ENCODE data around the gene GUCD1. TPM values are rescaled to one million over a fixed set of nuclear protein-coding genes. Genes with fewer than 3 reads are reported as not detected.
"Not testable (repeated sequence)": the region's sequence is repeated elsewhere in the genome, so short reads cannot be mapped to it uniquely, and the experiment has no call there.

GUCD1 gene
- total RNA-seq, 1 donor from 2014 or later = 64.9 TPM

DNA sequence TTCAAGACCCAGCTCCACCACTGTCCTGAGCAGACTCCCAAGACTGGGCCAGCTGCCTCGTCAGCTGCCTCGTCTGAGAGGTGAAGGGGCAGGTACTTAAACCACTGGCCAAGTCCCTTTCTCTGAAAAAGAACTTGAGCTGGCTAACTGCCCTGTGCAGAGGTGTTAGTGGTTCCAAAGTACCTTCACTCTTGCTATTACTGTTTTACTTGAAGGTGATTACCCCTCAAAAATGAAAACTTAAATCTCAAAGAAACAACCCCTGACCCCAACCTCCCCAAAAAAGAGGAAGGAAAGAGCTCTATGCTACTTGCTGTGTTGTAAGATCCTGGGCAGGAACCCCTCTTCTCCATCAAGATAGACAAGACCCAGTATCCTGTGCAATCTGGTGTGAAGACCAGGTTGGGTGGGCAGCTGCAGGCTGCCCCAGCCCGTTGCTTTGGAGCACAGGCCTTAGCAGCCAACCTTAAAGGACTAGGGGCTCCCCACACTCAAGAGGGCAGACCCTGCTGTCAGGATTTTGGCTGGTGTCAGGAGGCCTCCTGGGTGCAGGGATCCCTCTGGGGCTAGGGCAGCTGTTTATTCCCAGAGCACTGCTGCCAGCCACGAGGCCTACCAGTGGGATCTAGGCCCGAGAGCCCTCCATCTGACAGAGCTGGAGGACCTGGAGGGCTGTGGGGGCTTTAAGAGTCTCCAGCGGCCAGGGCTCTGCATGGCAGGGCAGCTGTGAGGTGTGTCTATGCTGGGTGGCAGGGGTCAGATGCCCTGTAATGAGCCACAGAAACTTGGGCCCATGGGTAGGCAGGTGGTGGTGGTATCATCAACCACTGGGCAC lies 13.0 kb downstream of the GUCD1 start:
- Mint-ChIP-seq H3K4me3 (ENCODE audit: unreplicated experiment) (no peak overlapping the region), H3K27ac (ENCODE audit: unreplicated experiment) (no peak overlapping the region), H3K36me3 (ENCODE audit: unreplicated experiment) (no peaks in the 10 kb centered on the region), H3K9me3 (ENCODE audit: unreplicated experiment) (no peaks in the 10 kb centered on the region), H3K4me1 (ENCODE audit: low read depth, unreplicated experiment) (no peaks in the 10 kb centered on the region), H3K27me3 (ENCODE audit: unreplicated experiment) (peaks cover 9% of the 10 kb centered on the region)
- TF ChIP-seq, protein P1, sequence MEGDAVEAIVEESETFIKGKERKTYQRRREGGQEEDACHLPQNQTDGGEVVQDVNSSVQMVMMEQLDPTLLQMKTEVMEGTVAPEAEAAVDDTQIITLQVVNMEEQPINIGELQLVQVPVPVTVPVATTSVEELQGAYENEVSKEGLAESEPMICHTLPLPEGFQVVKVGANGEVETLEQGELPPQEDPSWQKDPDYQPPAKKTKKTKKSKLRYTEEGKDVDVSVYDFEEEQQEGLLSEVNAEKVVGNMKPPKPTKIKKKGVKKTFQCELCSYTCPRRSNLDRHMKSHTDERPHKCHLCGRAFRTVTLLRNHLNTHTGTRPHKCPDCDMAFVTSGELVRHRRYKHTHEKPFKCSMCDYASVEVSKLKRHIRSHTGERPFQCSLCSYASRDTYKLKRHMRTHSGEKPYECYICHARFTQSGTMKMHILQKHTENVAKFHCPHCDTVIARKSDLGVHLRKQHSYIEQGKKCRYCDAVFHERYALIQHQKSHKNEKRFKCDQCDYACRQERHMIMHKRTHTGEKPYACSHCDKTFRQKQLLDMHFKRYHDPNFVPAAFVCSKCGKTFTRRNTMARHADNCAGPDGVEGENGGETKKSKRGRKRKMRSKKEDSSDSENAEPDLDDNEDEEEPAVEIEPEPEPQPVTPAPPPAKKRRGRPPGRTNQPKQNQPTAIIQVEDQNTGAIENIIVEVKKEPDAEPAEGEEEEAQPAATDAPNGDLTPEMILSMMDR (IDR thresholded peaks at IDR 0.05; ENCODE audit: partially characterized antibody, unreplicated experiment) = no peak
- no peak for DNase-seq

DNA sequence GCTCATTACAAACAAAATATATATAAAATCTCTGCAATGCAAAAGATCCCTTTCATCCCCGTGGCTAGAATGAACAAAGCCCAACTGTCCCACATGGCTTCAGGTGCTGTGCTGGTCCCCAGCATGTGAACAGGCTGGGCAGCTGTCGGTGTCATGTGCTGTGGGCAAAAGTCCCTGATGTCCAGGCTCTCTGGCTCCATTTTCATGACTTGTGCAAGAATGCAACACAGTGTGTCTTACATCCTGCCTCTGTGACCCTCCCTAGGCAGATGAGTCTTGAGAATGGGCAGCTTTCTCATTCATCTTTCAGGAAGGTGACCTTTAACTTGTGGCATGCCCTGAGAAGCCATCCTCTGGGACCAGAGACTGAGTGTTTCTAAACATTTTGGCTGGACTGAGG lies 14.5 kb downstream of the GUCD1 start:
- Mint-ChIP-seq H3K36me3 (ENCODE audit: unreplicated experiment) (no peaks in the 10 kb centered on the region), H3K4me1 (ENCODE audit: low read depth, unreplicated experiment) (no peaks in the 10 kb centered on the region), H3K9me3 (ENCODE audit: unreplicated experiment) (no peaks in the 10 kb centered on the region), H3K4me3 (ENCODE audit: unreplicated experiment) (peak overlapping the region; percentile 34), H3K27ac (ENCODE audit: unreplicated experiment) (no peak overlapping the region), H3K27me3 (ENCODE audit: unreplicated experiment) (peaks cover 6% of the 10 kb centered on the region)
- TF ChIP-seq, protein P1 (IDR thresholded peaks at IDR 0.05; ENCODE audit: partially characterized antibody, unreplicated experiment) = no peak
- no peak for DNase-seq

DNA sequence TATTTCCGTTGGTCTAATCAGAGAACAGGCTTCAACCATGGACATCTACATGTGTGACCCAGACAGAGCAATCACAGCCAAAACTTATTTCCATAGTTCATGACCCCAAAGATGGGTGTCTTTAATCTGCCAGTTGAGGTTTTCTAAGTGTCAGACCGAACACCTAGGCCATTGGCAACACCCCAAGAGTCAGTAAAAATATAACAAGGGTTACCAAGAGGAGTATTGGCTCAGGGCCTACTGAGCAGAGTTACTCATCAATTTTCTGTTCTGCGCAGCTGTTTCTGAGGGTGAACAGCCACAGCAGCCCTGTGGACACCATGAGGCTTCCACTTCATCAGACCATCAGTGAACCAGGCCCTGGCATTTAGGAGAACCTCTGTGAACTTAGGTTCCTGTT lies 18.8 kb downstream of the GUCD1 start:
- peaks cover 3% of the 10 kb centered on the region for H3K27me3 Mint-ChIP-seq (ENCODE audit: unreplicated experiment)
- TF ChIP-seq, protein P1 (IDR thresholded peaks at IDR 0.05; ENCODE audit: partially characterized antibody, unreplicated experiment) = no peak
- no peaks in the 10 kb centered on the region for H3K36me3 Mint-ChIP-seq (ENCODE audit: unreplicated experiment)
- no peak for DNase-seq
- no peaks in the 10 kb centered on the region for H3K9me3 Mint-ChIP-seq (ENCODE audit: unreplicated experiment)
- no peaks in the 10 kb centered on the region for H3K4me1 Mint-ChIP-seq (ENCODE audit: low read depth, unreplicated experiment)
- H3K4me3 Mint-ChIP-seq (ENCODE audit: unreplicated experiment) = no peak overlapping the region
- no peak overlapping the region for H3K27ac Mint-ChIP-seq (ENCODE audit: unreplicated experiment)

DNA sequence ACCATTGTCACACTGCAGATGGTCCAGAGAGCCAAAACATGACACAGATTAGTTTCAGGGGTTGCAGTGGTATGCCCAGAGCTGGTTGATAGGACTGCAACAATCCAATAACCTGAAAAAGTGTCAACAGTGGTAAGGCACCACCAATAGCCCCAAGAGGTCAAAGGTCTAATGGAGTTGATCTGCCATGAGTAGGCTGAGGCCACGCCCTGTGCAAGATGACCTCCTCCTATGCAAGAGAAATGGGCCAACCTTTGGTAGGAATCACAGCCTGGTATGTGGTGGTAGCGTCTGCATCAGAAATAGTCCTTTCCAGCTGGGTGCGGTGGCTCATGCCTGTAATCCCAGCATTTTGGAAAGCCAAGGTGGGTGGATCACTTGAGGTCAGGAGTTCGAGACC lies 19.6 kb downstream of the GUCD1 start:
- H3K27ac Mint-ChIP-seq (ENCODE audit: unreplicated experiment) = no peak overlapping the region
- no peak for DNase-seq
- H3K27me3 Mint-ChIP-seq (ENCODE audit: unreplicated experiment) = peaks cover under 1% of the 10 kb centered on the region
- H3K36me3 Mint-ChIP-seq (ENCODE audit: unreplicated experiment) = no peaks in the 10 kb centered on the region
- H3K4me3 Mint-ChIP-seq (ENCODE audit: unreplicated experiment) = no peak overlapping the region
- no peaks in the 10 kb centered on the region for H3K4me1 Mint-ChIP-seq (ENCODE audit: low read depth, unreplicated experiment)
- TF ChIP-seq, protein P1 (IDR thresholded peaks at IDR 0.05; ENCODE audit: partially characterized antibody, unreplicated experiment) = no peak
- H3K9me3 Mint-ChIP-seq (ENCODE audit: unreplicated experiment) = no peaks in the 10 kb centered on the region

DNA sequence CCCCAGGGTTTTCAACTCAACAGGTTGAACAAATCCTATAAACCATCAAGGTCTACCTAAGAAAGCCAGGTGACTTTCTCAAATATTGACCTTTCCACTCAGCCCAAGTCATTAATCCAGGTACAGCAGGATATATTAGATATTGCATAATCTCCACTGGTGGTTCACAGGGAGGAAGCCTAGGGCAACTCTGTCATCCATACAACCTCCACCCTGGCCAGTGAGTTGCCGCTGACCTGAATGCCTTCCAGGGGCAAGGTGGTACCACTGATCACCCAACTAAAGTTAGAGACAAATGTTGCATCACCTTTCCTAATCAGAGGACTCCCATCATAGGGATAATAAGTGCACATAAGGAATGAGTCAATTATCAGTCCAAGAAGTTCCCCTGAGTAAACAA lies 22.9 kb downstream of the GUCD1 start:
- no peak overlapping the region for H3K4me3 Mint-ChIP-seq (ENCODE audit: unreplicated experiment)
- H3K36me3 Mint-ChIP-seq (ENCODE audit: unreplicated experiment) = no peaks in the 10 kb centered on the region
- no peaks in the 10 kb centered on the region for H3K9me3 Mint-ChIP-seq (ENCODE audit: unreplicated experiment)
- no peaks in the 10 kb centered on the region for H3K4me1 Mint-ChIP-seq (ENCODE audit: low read depth, unreplicated experiment)
- H3K27me3 Mint-ChIP-seq (ENCODE audit: unreplicated experiment) = peaks cover 1% of the 10 kb centered on the region
- no peak overlapping the region for H3K27ac Mint-ChIP-seq (ENCODE audit: unreplicated experiment)
- no peak for DNase-seq
- TF ChIP-seq, protein P1 (IDR thresholded peaks at IDR 0.05; ENCODE audit: partially characterized antibody, unreplicated experiment) = no peak

DNA sequence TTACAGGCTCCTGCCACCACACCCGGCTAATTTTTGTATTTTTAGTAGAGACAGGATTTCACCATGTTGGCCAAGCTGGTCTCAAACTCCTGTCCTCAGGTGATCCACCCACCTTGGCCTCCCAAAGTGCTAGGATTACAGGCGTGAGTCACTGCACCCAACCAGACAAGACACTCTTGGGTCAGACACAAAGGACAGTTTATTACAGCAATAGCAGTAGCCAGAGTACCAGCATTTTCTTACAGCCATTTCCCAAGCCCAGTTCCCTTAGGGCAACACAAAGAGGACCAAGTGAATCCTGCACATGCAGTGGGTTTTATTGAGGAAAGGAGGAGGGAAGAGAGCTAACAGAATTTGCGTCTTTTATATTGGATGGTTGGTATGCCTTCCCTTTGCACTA lies 24.0 kb downstream of the GUCD1 start:
- H3K27ac Mint-ChIP-seq (ENCODE audit: unreplicated experiment); H3K4me1 Mint-ChIP-seq (ENCODE audit: low read depth, unreplicated experiment); H3K4me3 Mint-ChIP-seq (ENCODE audit: unreplicated experiment); DNase-seq; H3K36me3 Mint-ChIP-seq (ENCODE audit: unreplicated experiment); H3K27me3 Mint-ChIP-seq (ENCODE audit: unreplicated experiment); H3K9me3 Mint-ChIP-seq (ENCODE audit: unreplicated experiment): not testable (repeated sequence)
